ENCODE results near the gene KCTD12.

GRCh38 chr13:76927955-76928354 lies 41.8 kb upstream of the KCTD12 start:
- no peak for TF ChIP-seq CTCF (IDR thresholded peaks at IDR 0.05)
- no peak for TF ChIP-seq POLR2AphosphoS5 (IDR thresholded peaks at IDR 0.05)
- no peak for TF ChIP-seq POLR2A (IDR thresholded peaks at IDR 0.05)

Measured in prostate gland (tissue), 2 donors.